Neuron (in vitro differentiated cells): ENCODE measurements around the gene PNP.

ENCODE experiments used
- H2AFZ ChIP-seq: one replicate; pipeline ENCODE4 v1.6.1; 2013; ENCODE audit warnings: low read depth, mild to moderate bottlenecking, inconsistent platforms, low read length, moderate library complexity
- H3K27me3 ChIP-seq: one replicate; pipeline ENCODE4 v1.6.1; 2013; ENCODE audit warnings: low read length; ENCODE audit not compliant: insufficient read depth
- H3K36me3 ChIP-seq: one replicate; pipeline ENCODE4 v1.6.1; 2013; ENCODE audit warnings: low read length; ENCODE audit not compliant: insufficient read depth
- H3K4me1 ChIP-seq: one replicate; pipeline ENCODE4 v1.6.1; 2013; ENCODE audit warnings: low read length; ENCODE audit not compliant: insufficient read depth
- H3K4me3 ChIP-seq: 2 replicates; pipeline ENCODE4 v1.5.1; 2013; ENCODE audit warnings: mild to moderate bottlenecking, low read length, moderate library complexity
- H3K9me3 ChIP-seq: one replicate; pipeline ENCODE4 v1.6.1; 2013; ENCODE audit warnings: low read length

PNP gene

DNA sequence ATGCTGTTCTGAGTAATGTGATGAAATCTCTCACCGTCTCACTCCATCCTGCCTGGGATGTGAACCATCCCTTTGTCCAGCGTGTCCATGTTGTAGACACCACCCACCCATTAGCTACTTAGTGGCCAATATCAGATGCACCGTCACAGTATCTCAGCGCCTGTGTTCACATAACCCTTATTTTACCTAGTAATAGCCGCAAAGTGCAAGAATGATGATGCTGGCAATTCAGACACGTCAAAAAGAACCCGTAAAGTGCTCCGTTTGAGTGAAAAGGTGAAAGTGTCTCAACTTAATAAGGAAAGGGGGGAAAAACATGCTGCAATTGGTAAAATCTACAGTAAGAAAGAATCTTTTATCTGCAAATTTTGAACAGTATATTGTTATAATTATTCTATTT, 39.2 kb downstream of the PNP start:
- no peaks in the 10 kb centered on the region for H3K9me3 ChIP-seq
- no peaks in the 10 kb centered on the region for H3K36me3 ChIP-seq
- H3K27me3 ChIP-seq: peaks cover 4% of the 10 kb centered on the region
- H3K4me1 ChIP-seq: no peaks in the 10 kb centered on the region
- no peak overlapping the region for H3K4me3 ChIP-seq
- H2AFZ ChIP-seq: no peak overlapping the region

DNA sequence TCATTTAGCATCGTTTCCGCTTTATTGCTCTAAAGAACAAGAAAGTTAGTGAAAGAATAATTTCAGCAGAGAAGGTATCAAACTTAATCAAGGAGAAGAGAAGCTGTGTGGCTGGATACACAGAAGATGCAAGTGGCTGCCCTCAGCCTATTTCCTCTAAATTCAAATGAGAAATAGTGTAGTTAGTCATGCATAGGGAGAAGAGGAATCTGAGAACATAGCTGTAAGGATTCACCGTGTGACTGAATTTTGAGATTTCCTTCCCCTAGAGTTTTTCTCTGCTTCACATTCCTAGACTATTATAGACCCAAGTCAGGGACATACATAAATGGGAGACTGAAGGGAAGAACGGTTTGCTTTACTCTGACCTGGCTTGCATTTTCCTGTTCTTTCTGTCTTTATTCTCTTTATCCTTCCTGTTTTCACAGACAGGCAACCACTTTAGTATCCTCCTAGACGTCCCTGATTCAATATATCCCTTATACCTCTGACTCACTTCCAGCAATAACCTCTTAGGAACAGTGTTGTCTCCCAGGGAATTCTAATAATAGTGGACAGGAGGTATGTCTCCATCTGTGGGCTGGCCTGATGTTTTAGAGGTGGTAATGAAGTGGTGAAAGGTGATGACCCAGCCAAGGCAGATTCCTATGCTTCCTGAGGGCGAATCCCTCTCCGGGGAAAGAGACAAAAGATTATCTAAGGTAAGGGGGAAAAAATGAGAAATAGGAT, 43.1 kb downstream of the PNP start:
- H3K4me3 ChIP-seq: no peak overlapping the region
- no peak overlapping the region for H2AFZ ChIP-seq

DNA sequence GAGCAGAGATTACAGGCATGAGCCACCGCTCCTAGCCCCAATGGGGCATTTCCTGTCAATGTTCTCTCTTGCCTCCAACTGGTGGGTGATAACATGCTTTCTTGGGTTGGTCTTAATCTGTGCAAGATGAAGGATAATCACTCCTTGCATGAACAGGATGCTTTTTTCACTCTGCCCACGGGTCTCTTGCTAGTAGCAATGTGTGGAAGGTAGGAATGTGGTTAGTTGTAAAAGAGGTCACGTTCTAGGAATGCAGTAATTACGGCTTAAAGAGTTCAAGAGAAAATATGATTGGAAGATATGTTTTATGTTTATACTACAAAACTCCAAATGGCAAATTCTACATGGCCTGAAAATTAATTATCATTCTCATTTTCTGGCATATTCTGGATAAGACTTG, 46.6 kb downstream of the PNP start:
- H3K4me1 ChIP-seq: no peaks in the 10 kb centered on the region
- no peak overlapping the region for H2AFZ ChIP-seq
- no peaks in the 10 kb centered on the region for H3K36me3 ChIP-seq
- H3K9me3 ChIP-seq: no peaks in the 10 kb centered on the region
- peaks cover 4% of the 10 kb centered on the region for H3K27me3 ChIP-seq
- no peak overlapping the region for H3K4me3 ChIP-seq

More for the DNA sequence above, 43.1 kb downstream of the PNP start:
- Histone ChIP-seq H3K4me1 (no peaks in the 10 kb centered on the region), H3K36me3 (no peaks in the 10 kb centered on the region), H3K27me3 (peaks cover 4% of the 10 kb centered on the region), H3K9me3 (no peaks in the 10 kb centered on the region)

DNA sequence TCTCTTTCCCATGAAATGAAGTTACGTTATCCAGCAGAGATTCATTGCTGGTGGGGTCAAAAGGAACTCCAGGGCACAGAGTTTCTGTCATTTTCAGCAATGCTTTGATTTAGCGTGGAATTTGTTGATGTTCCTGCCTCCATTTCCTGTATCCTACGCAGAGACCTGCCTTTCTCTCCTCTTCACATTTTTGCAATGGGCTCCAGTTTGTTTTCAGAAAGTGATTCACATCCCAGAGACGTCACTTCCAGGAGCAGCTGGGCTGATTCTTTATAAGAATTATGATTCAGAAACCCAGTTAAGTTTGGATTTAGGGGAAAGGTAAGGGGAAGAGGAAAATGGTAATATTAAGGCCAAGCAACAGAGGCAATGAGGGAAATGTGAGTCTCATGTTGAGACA, 47.7 kb downstream of the PNP start:
- Histone ChIP-seq H3K27me3 (no peaks in the 10 kb centered on the region), H3K9me3 (no peaks in the 10 kb centered on the region), H3K36me3 (no peaks in the 10 kb centered on the region), H3K4me1 (no peaks in the 10 kb centered on the region), H2AFZ (no peak overlapping the region), H3K4me3 (no peak overlapping the region)

DNA sequence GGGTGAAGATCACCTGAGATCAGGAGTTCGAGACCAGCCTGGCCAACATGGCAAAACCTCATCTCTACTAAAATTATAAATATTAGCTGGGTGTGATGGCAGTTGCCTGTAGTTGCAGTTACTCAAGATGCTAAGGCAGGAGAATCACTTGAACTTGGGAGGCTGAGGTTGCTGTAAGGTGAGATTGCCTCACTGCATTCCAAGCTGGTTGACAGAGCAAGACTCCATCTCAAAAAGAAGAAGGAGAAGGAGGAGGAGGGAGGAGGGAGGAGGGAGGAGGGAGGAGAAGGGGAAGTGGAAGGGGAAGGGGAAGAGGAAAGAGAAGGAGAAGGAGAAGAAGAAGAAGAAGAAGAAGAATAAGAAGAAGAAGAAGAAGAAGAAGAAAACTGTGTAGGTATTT, 53.1 kb downstream of the PNP start:
- H3K4me3 ChIP-seq: no peak overlapping the region

DNA sequence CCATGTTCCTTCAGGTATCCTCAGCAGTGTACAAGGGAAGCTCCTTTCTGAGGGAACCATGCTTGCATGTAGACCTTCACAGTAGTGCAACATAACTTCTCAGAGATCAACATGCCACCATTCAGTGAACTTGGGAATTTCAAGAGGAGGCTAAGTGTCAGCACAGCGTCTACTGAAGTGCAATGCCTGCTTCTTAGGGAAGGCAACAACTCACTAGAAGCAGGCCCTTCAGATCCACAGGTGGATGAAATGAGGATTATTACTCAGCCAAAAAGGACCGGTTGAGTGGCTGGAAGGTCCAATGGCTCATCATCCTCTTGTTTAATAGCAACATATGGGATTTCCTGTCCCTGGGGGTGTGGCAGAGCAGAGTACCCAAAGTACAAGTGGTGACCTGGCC, 54.8 kb downstream of the PNP start:
- H3K4me3 ChIP-seq: no peak overlapping the region
- no peak overlapping the region for H2AFZ ChIP-seq
- no peaks in the 10 kb centered on the region for H3K36me3 ChIP-seq
- no peaks in the 10 kb centered on the region for H3K4me1 ChIP-seq
- H3K9me3 ChIP-seq: no peaks in the 10 kb centered on the region
- H3K27me3 ChIP-seq: peaks cover 2% of the 10 kb centered on the region

More for the DNA sequence above, 53.1 kb downstream of the PNP start:
- Histone ChIP-seq H2AFZ (no peak overlapping the region), H3K27me3 (no peaks in the 10 kb centered on the region), H3K36me3 (no peaks in the 10 kb centered on the region), H3K4me1 (no peaks in the 10 kb centered on the region), H3K9me3 (no peaks in the 10 kb centered on the region)
